ENCODE results near the gene ZBTB2. TPM values are rescaled to one million over a fixed set of nuclear protein-coding genes. Genes with fewer than 3 reads are reported as not detected.
"Not testable (repeated sequence)": the region's sequence is repeated elsewhere in the genome, so short reads cannot be mapped to it uniquely, and the experiment has no call there.

The ZBTB2 gene
- total RNA-seq, 1 donor from 2014 or later = 13.0 TPM

DNA sequence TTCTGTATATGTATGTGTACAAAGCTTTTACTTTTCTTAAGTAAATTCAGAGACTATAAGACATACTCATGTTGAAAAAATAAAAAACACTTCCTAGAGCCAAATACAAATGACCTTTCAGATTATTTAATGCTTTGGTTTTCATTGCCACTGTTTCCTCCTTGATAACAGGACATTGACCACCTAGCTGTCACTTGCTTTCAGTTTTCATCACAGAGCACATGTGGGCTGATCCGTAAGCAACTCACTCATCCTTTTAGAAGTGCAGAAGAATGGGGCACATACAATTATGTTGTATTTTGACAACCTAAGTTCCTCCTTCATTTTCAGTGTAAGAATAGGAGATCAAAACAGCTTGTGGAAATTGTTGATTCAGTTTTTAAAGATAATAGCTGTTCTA is 6.2 kb downstream of the ZBTB2 start:
- TF ChIP-seq, protein P1, sequence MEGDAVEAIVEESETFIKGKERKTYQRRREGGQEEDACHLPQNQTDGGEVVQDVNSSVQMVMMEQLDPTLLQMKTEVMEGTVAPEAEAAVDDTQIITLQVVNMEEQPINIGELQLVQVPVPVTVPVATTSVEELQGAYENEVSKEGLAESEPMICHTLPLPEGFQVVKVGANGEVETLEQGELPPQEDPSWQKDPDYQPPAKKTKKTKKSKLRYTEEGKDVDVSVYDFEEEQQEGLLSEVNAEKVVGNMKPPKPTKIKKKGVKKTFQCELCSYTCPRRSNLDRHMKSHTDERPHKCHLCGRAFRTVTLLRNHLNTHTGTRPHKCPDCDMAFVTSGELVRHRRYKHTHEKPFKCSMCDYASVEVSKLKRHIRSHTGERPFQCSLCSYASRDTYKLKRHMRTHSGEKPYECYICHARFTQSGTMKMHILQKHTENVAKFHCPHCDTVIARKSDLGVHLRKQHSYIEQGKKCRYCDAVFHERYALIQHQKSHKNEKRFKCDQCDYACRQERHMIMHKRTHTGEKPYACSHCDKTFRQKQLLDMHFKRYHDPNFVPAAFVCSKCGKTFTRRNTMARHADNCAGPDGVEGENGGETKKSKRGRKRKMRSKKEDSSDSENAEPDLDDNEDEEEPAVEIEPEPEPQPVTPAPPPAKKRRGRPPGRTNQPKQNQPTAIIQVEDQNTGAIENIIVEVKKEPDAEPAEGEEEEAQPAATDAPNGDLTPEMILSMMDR (IDR thresholded peaks at IDR 0.05) = no peak
- Histone ChIP-seq H3K9me3 (no peaks in the 10 kb centered on the region), H3K36me3 (no peaks in the 10 kb centered on the region), H3K4me1 (peaks cover 20% of the 10 kb centered on the region), H3K27ac (no peak overlapping the region), H3K27me3 (no peaks in the 10 kb centered on the region), H3K4me3 (no peak overlapping the region)
- ATAC-seq (no peak), DNase-seq (no peak)
- intact Hi-C loops (cut with DNase I) = no loop called here

DNA sequence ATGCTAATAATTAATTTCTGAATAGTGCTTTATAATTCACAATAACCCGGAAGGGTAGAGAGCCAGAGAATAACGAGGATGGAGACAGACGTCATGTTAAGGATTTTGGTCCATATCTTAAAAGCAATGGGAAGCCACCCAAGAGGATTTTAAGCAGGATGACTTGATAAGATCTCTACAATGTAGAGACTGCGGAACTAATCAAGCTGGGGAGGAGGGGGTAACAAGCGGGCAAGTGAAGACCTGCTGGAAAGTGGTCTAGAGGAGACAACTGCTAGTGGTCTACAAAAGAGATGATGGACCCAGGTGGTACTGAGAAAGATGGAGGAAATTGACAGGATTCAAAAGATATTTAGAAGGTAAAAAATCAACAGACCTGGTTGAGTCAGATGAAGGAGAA is 7.2 kb downstream of the ZBTB2 start:
- Histone ChIP-seq H3K4me3 (no peak overlapping the region), H3K4me1 (peaks cover 27% of the 10 kb centered on the region), H3K9me3 (no peaks in the 10 kb centered on the region), H3K36me3 (no peaks in the 10 kb centered on the region), H3K27me3 (no peaks in the 10 kb centered on the region), H3K27ac (no peak overlapping the region)
- ATAC-seq (no peak), DNase-seq (no peak)
- TF ChIP-seq, protein P1 (IDR thresholded peaks at IDR 0.05) = no peak
- intact Hi-C loops (cut with DNase I) = no loop called here

DNA sequence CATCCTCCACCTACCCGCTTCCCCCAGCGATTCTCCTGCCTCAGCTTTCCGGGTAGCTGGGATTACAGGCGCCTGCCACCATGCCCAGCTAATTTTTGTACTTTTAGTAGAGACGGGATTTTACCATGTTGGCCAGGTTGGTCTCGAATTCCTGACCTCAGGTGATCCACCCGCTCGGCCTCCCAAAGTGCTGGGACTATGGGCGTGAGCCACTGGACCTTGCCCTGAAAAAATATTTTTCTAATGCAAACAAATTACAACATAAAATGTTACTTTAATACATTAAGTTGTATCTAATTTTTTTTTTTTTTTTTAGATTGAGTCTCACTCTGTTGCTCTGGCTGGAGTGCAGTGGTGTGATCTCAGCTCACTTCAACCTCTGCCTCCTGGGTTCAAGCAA is 8.7 kb downstream of the ZBTB2 start:
- ATAC-seq; H3K36me3 ChIP-seq; DNase-seq; H3K27ac ChIP-seq; intact Hi-C loops (cut with DNase I); H3K4me3 ChIP-seq; H3K27me3 ChIP-seq; H3K9me3 ChIP-seq: not testable (repeated sequence)
- H3K4me1 ChIP-seq = peaks cover 12% of the 10 kb centered on the region

DNA sequence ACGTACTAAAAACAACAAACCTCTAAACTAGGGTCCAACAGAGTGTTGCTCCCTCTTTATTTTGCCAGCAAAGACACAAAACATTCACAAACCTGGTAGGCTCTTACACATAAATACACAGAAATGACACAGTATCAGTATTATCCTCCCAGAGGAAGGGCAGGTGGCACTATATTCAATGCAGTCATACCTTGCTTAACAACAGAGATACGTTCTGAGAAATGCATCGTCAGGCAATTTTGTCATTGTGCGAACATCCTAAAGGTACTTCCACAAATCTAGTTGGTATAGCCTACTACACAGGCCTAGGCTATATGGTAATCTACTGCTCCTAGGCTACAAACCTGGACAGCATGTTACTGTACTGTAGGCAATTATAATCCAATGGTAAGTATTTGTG is 9.6 kb downstream of the ZBTB2 start:
- Histone ChIP-seq H3K9me3 (no peaks in the 10 kb centered on the region), H3K4me1 (peaks cover 8% of the 10 kb centered on the region), H3K36me3 (no peaks in the 10 kb centered on the region), H3K27ac (no peak overlapping the region), H3K27me3 (no peaks in the 10 kb centered on the region), H3K4me3 (no peak overlapping the region)
- DNase-seq (no peak), ATAC-seq (no peak)
- intact Hi-C loops (cut with DNase I) = no loop called here
- TF ChIP-seq, protein P1 (IDR thresholded peaks at IDR 0.05) = no peak

DNA sequence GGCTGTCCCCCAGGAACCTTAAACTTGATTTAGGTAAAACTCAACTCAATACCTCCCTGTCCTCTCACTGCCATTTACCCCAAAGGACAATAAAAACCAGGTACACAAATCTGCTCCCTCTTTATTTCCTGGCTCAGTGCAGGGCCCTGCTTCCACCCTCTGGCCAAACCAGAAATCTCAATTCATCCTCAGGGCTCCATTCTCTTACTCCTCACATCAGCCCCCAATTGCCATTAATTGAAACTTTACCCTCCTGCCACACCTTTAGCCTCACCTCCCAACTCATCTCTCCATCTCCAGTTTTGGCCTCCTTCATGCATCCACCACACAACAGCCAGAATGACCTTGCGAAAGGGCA is 10.5 kb downstream of the ZBTB2 start:
- no peak overlapping the region for H3K27ac ChIP-seq
- intact Hi-C loops (cut with DNase I) = no loop called here
- no peak overlapping the region for H3K4me3 ChIP-seq
- H3K4me1 ChIP-seq = peaks cover 8% of the 10 kb centered on the region
- ATAC-seq = no peak
- H3K36me3 ChIP-seq = no peaks in the 10 kb centered on the region
- DNase-seq = no peak
- no peaks in the 10 kb centered on the region for H3K27me3 ChIP-seq
- TF ChIP-seq, protein P1 (IDR thresholded peaks at IDR 0.05) = no peak
- no peaks in the 10 kb centered on the region for H3K9me3 ChIP-seq

DNA sequence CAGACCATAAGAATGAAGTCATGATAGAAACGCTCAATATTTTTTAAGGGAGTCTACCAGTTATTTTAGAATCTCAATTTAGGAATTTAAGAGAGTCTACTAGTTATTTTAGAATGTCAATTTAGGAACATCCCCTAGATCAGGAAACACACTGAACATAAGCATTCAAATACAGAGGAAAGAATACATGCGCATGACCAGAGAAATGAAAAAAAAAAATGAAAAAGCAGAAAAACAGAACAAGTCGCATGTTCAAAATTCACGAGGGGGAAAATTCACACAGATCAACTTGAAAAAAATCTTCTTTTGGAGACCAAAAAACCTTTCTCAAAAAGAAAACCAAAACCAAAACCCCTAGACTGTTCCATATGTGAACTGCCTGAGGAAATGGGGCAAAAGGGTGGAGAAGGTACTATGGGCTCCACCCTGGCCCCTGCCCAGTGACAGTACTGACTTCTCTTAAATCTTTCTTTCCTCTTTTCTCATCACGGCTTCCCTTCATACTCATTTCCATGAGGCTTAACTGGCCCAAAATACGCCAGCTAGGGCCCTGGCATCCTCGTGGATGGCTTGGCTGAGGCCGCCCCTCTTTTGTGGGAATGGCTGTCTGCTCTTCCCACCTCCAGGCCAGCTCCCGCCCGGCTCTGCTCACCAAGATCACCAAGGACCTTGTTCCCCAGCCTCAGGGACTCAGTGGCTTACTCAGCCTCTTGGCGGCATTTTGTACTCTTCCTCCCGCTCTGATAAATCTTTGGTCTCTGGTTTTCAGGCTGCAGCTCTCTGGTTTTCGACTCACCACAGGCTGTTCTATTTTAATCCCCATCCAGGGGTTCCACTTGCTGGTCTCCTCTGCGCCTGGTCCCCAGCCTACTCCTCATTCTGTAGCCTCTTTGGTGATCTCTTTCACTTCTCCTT is 11.2 kb downstream of the ZBTB2 start:
- TF ChIP-seq, protein P1 (IDR thresholded peaks at IDR 0.05) = no peak
- DNase-seq (no peak), ATAC-seq (peak; percentile 91)
- intact Hi-C loops (cut with DNase I) = no loop called here
- no peaks in the 10 kb centered on the region for H3K9me3 ChIP-seq
- peak overlapping the region; percentile 56 for H3K27ac ChIP-seq
- no peaks in the 10 kb centered on the region for H3K36me3 ChIP-seq
- H3K27me3 ChIP-seq = no peaks in the 10 kb centered on the region
- no peak overlapping the region for H3K4me3 ChIP-seq
- peaks cover 8% of the 10 kb centered on the region for H3K4me1 ChIP-seq

All from upper lobe of right lung (tissue), 1 donor.